ENCODE results near the gene CCDC40.
A peak's percentile ranks its signal among the peaks of the same experiment; 100 is the strongest.

CCDC40 gene

DNA sequence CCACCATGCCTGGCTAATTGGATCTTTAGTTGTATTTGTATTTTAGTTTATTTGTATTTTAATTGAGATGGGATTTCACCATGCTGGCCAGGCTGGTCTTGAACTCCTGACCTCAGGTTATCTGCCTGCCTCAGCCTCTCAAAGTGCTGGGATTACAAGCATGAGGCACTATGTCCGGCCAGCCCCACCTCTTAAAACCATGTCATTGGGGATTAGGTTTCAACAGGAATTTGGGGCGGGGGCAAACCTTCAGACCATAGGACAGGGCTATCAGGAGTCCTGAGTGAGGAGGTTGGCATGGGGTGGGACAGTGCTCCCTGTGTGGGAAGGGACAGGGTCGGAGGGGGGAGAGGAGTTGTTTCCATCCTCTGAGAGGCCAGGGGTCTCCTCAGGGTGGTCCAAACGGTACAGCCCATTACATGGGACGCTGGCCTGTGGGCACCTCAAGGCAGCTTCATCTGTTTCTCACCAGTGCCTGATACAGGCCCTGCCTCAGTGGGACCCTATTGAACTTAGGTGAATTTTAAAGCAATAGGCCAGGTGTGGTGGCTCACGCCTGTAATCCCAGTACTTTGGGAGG is 86.6 kb downstream of the CCDC40 start:
- no CpG with 5 or more reads among the region's 6 CpGs for WGBS, 2 donors (ENCODE audit: extremely low coverage in 2 of 2, insufficient read length in 2 of 2, insufficient replicate concordance in 1 of 2)
- Histone ChIP-seq H2BK5ac (ENCODE audit: low read length) (no peak overlapping the region), H3K27ac (replicated peaks; ENCODE audit: low read length) (no peak overlapping the region), H4K8ac (ENCODE audit: low read depth, low read length) (no peak overlapping the region), H3K4me1 (ENCODE audit: control insufficient read depth in 2 of 2, insufficient read depth in 1 of 2, low read depth in 1 of 2, low read length in 2 of 2) (peaks cover 4 to 7% of the 10 kb centered on the region in 2 donors), H3K4ac (ENCODE audit: low read length) (no peak overlapping the region), H3K4me3 (ENCODE audit: low read length in 2 of 2) (no peak overlapping the region), H3K9me3 (replicated peaks in 1 of 2; ENCODE audit: control insufficient read depth in 2 of 2, insufficient read depth in 1 of 2, low read depth in 1 of 2, low read length in 2 of 2) (no peaks in the 10 kb centered on the region), H2BK12ac (ENCODE audit: low read length) (no peak overlapping the region), H2BK120ac (ENCODE audit: low read depth, low read length) (no peak overlapping the region), H2AK5ac (ENCODE audit: low read depth, low read length) (no peak overlapping the region), H3K14ac (ENCODE audit: low read length) (no peak overlapping the region), H3K23ac (ENCODE audit: low read depth, low read length, poor library complexity) (no peak overlapping the region), H3K27me3 (ENCODE audit: control insufficient read depth in 3 of 3, insufficient read depth in 3 of 3, low read depth in 1 of 3, low read length in 3 of 3) (no peaks in the 10 kb centered on the region), H3K79me1 (ENCODE audit: low read depth, low read length) (no peaks in the 10 kb centered on the region), H3K9ac (ENCODE audit: low read depth, low read length, poor library complexity) (no peak overlapping the region), H2BK15ac (ENCODE audit: low read length) (no peak overlapping the region), H3K4me2 (ENCODE audit: insufficient read depth, low read length, poor library complexity, severe bottlenecking) (no peak overlapping the region), H3K36me3 (replicated peaks in 1 of 2; ENCODE audit: control insufficient read depth in 2 of 2, insufficient read depth in 2 of 2, low read length in 2 of 2) (no peaks in the 10 kb centered on the region), H3K18ac (ENCODE audit: low read length) (peak overlapping the region; percentile 35), H2AFZ (ENCODE audit: low read length) (no peak overlapping the region), H4K91ac (ENCODE audit: low read depth, low read length, poor library complexity) (no peak overlapping the region)
- no peak for DNase-seq (ENCODE audit: low spot score)

DNA sequence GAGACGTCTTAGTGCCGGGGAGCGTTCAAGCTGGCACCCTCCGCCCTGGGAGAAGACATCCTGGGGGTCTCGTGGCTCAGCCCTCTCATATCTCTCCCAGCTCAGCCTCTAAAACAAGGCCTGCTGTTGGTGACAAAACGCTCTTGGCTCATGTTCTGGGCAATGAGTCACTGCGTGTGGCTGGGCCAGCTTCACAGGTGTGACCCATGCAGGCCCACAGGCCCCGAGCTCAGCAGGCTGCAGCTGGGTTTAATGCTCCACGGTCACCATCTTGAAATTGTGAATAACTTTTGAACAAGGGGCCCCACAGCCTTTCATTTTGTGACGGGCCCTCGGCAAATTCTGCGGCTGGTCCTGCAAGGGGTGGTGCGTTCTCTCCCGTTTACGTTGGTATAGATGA is 87.3 kb downstream of the CCDC40 start:
- H3K18ac ChIP-seq (ENCODE audit: low read length) = no peak overlapping the region
- H2BK15ac ChIP-seq (ENCODE audit: low read length) = peak overlapping the region; percentile 2
- no peak overlapping the region for H3K4ac ChIP-seq (ENCODE audit: low read length)
- no peak overlapping the region for H3K4me3 ChIP-seq (ENCODE audit: low read length in 2 of 2)
- H3K79me1 ChIP-seq (ENCODE audit: low read depth, low read length) = no peaks in the 10 kb centered on the region
- WGBS, 2 donors (ENCODE audit: extremely low coverage in 2 of 2, insufficient read length in 2 of 2, insufficient replicate concordance in 1 of 2) = no CpG with 5 or more reads among the region's 15 CpGs
- peaks cover 2 to 7% of the 10 kb centered on the region in 2 donors for H3K4me1 ChIP-seq (ENCODE audit: control insufficient read depth in 2 of 2, insufficient read depth in 1 of 2, low read depth in 1 of 2, low read length in 2 of 2)
- H2AK5ac ChIP-seq (ENCODE audit: low read depth, low read length) = no peak overlapping the region
- no peak overlapping the region for H4K8ac ChIP-seq (ENCODE audit: low read depth, low read length)
- no peak overlapping the region for H3K4me2 ChIP-seq (ENCODE audit: insufficient read depth, low read length, poor library complexity, severe bottlenecking)
- H3K9me3 ChIP-seq (replicated peaks in 1 of 2; ENCODE audit: control insufficient read depth in 2 of 2, insufficient read depth in 1 of 2, low read depth in 1 of 2, low read length in 2 of 2) = no peaks in the 10 kb centered on the region
- no peak overlapping the region for H3K14ac ChIP-seq (ENCODE audit: low read length)
- H3K36me3 ChIP-seq (replicated peaks in 1 of 2; ENCODE audit: control insufficient read depth in 2 of 2, insufficient read depth in 2 of 2, low read length in 2 of 2) = no peaks in the 10 kb centered on the region
- no peak overlapping the region for H3K23ac ChIP-seq (ENCODE audit: low read depth, low read length, poor library complexity)
- no peak overlapping the region for H2BK12ac ChIP-seq (ENCODE audit: low read length)
- H4K91ac ChIP-seq (ENCODE audit: low read depth, low read length, poor library complexity) = no peak overlapping the region
- H3K27ac ChIP-seq (replicated peaks; ENCODE audit: low read length) = no peak overlapping the region
- no peak for DNase-seq (ENCODE audit: low spot score)
- no peak overlapping the region for H2BK5ac ChIP-seq (ENCODE audit: low read length)
- peak overlapping the region; percentile 85 for H2AFZ ChIP-seq (ENCODE audit: low read length)
- no peak overlapping the region for H3K9ac ChIP-seq (ENCODE audit: low read depth, low read length, poor library complexity)
- H2BK120ac ChIP-seq (ENCODE audit: low read depth, low read length) = no peak overlapping the region
- H3K27me3 ChIP-seq (ENCODE audit: control insufficient read depth in 3 of 3, insufficient read depth in 3 of 3, low read depth in 1 of 3, low read length in 3 of 3) = no peaks in the 10 kb centered on the region

DNA sequence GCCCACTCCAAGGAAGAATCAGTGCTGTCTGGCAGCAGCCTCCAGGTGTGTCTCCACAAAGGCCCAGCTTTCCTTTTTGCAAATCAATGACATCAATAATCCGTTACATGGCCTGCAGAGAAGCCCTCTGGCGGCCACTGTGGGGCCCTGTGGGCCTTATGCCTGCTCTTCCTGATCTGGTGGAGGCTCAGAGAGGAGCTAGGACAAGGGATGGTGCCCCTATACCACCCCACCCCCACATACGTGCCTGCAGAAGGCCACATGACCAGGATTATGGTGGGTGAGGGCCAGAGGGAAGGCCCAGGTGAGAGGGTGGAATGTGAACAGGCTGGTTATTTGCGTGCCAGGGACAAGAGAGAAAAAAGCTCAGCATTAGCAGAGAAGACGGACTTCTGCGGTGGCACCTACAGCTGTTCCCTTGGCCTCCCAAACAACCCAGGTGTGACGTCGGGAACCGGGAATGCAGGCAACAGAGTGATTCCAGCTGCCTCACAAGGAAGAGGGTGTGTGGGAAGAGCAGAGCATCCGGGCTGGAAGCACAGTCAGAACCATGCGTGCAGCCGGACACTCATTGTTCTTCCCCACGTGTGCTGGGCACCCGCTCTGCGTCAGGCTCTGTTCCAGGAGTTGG is 88.0 kb downstream of the CCDC40 start:
- no CpG with 5 or more reads among the region's 15 CpGs for WGBS, 2 donors (ENCODE audit: extremely low coverage in 2 of 2, insufficient read length in 2 of 2, insufficient replicate concordance in 1 of 2)
- Histone ChIP-seq H4K8ac (ENCODE audit: low read depth, low read length) (no peak overlapping the region), H2AK5ac (ENCODE audit: low read depth, low read length) (peak overlapping the region; percentile 1), H3K23ac (ENCODE audit: low read depth, low read length, poor library complexity) (no peak overlapping the region), H3K14ac (ENCODE audit: low read length) (no peak overlapping the region), H3K27me3 (ENCODE audit: control insufficient read depth in 3 of 3, insufficient read depth in 3 of 3, low read depth in 1 of 3, low read length in 3 of 3) (no peaks in the 10 kb centered on the region), H2BK12ac (ENCODE audit: low read length) (peak overlapping the region; percentile 44), H3K9ac (ENCODE audit: low read depth, low read length, poor library complexity) (no peak overlapping the region), H3K4me1 (ENCODE audit: control insufficient read depth in 2 of 2, insufficient read depth in 1 of 2, low read depth in 1 of 2, low read length in 2 of 2) (peaks cover 2 to 7% of the 10 kb centered on the region in 2 donors), H3K27ac (replicated peaks; ENCODE audit: low read length) (no peak overlapping the region), H2BK15ac (ENCODE audit: low read length) (no peak overlapping the region), H3K18ac (ENCODE audit: low read length) (peak overlapping the region; percentile 58), H3K36me3 (replicated peaks in 1 of 2; ENCODE audit: control insufficient read depth in 2 of 2, insufficient read depth in 2 of 2, low read length in 2 of 2) (no peaks in the 10 kb centered on the region), H2BK120ac (ENCODE audit: low read depth, low read length) (no peak overlapping the region), H3K4me3 (ENCODE audit: low read length in 2 of 2) (peak overlapping the region in 1 of 2 donors; percentile 28), H4K91ac (ENCODE audit: low read depth, low read length, poor library complexity) (no peak overlapping the region), H3K9me3 (replicated peaks in 1 of 2; ENCODE audit: control insufficient read depth in 2 of 2, insufficient read depth in 1 of 2, low read depth in 1 of 2, low read length in 2 of 2) (no peaks in the 10 kb centered on the region), H3K79me1 (ENCODE audit: low read depth, low read length) (no peaks in the 10 kb centered on the region), H2AFZ (ENCODE audit: low read length) (peak overlapping the region; percentile 85), H3K4ac (ENCODE audit: low read length) (no peak overlapping the region), H2BK5ac (ENCODE audit: low read length) (no peak overlapping the region), H3K4me2 (ENCODE audit: insufficient read depth, low read length, poor library complexity, severe bottlenecking) (no peak overlapping the region)
- peak; percentile 36 for DNase-seq (ENCODE audit: low spot score)

DNA sequence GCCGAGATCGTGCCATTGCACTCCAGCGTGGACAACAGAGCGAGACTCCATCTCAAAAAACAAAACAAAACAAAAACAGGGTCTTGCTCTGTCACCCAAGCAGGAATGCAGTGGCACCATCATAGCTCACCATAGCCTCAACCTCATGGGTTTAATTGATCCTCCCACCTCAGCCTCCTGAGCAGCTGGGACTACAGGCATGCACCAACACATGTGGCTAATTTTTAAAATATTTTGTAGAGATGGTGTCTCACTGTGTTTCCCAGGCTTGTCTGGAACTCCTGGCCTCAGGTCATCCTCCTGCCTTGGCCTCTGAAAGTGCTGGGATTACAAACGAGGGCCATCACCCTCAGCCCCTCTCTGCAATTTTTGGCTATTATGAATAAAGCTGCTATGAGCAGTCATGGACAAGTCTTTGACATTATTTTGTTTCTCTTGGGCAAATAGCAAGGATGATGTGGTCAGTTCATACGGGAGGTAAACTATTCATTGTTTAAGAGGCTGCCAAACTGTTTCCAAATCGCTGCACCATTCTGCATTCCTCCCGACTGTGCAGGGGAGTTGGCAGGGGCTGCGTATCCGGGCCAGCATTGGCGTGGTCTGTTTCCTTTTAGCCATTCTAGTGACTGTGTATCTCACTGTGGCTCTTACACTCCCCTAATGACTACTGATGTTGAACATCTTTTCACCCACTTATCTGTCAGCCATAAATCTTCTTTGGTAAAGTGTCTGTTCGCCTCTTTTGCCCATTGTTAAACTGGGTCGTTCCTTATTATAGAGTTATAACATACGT is 89.4 kb downstream of the CCDC40 start:
- Histone ChIP-seq H3K27me3 (ENCODE audit: control insufficient read depth in 3 of 3, insufficient read depth in 3 of 3, low read depth in 1 of 3, low read length in 3 of 3) (no peaks in the 10 kb centered on the region), H2BK15ac (ENCODE audit: low read length) (no peak overlapping the region), H3K14ac (ENCODE audit: low read length) (no peak overlapping the region), H3K4me2 (ENCODE audit: insufficient read depth, low read length, poor library complexity, severe bottlenecking) (no peak overlapping the region), H3K23ac (ENCODE audit: low read depth, low read length, poor library complexity) (no peak overlapping the region), H2AK5ac (ENCODE audit: low read depth, low read length) (no peak overlapping the region), H3K4me1 (ENCODE audit: control insufficient read depth in 2 of 2, insufficient read depth in 1 of 2, low read depth in 1 of 2, low read length in 2 of 2) (peaks cover 2 to 7% of the 10 kb centered on the region in 2 donors), H2BK5ac (ENCODE audit: low read length) (no peak overlapping the region), H3K9ac (ENCODE audit: low read depth, low read length, poor library complexity) (no peak overlapping the region), H3K4ac (ENCODE audit: low read length) (no peak overlapping the region), H2BK120ac (ENCODE audit: low read depth, low read length) (no peak overlapping the region), H3K18ac (ENCODE audit: low read length) (no peak overlapping the region), H3K36me3 (replicated peaks in 1 of 2; ENCODE audit: control insufficient read depth in 2 of 2, insufficient read depth in 2 of 2, low read length in 2 of 2) (no peaks in the 10 kb centered on the region), H4K91ac (ENCODE audit: low read depth, low read length, poor library complexity) (no peak overlapping the region), H3K79me1 (ENCODE audit: low read depth, low read length) (no peaks in the 10 kb centered on the region), H2BK12ac (ENCODE audit: low read length) (no peak overlapping the region), H3K27ac (replicated peaks; ENCODE audit: low read length) (no peak overlapping the region), H3K4me3 (ENCODE audit: low read length in 2 of 2) (no peak overlapping the region), H2AFZ (ENCODE audit: low read length) (no peak overlapping the region), H3K9me3 (replicated peaks in 1 of 2; ENCODE audit: control insufficient read depth in 2 of 2, insufficient read depth in 1 of 2, low read depth in 1 of 2, low read length in 2 of 2) (no peaks in the 10 kb centered on the region), H4K8ac (ENCODE audit: low read depth, low read length) (no peak overlapping the region)
- DNase-seq (ENCODE audit: low spot score) = no peak
- WGBS, 2 donors (ENCODE audit: extremely low coverage in 2 of 2, insufficient read length in 2 of 2, insufficient replicate concordance in 1 of 2) = no CpG with 5 or more reads among the region's 14 CpGs

All from neuronal stem cell (in vitro differentiated cells).